Activated CD4-positive, CD25-positive, alpha-beta regulatory T cell treated with anti-CD3 and anti-CD28 coated beads, Interleukin-2, amount 50 U/mL, for 16 hours (primary cell): ENCODE data around the gene NME2.
"Not testable (repeated sequence)": the region's sequence is repeated elsewhere in the genome, so short reads cannot be mapped to it uniquely, and the experiment has no call there.

Experiments
- DNase-seq: peaks from one replicate; pipeline ENCODE4 v3.0.0-alpha.2; 2020; ENCODE audit warnings: low read depth, low spot score

Gene NME2

GRCh38 chr17:51166198-51166986 is at the start of gene NME2:
TSS of gene NME2 (plus strand) at chr17:51166411. CDS start at chr17:51166831, 420 bp downstream.
- DNase-seq: peak; percentile 37

- no peak for DNase-seq
Observed at GRCh38 chr17:51118330-51119195, 47.6 kb upstream of the NME2 start.

GRCh38 chr17:51119415-51120356 is 46.5 kb upstream of the NME2 start:
- peak; percentile 2 for DNase-seq

GRCh38 chr17:51120357-51120738 is 45.9 kb upstream of the NME2 start:
- no peak for DNase-seq

- DNase-seq: peak; percentile 77
Observed at GRCh38 chr17:51120739-51121619, 45.2 kb upstream of the NME2 start, which contains the start of gene SPAG9. TSS of gene SPAG9 (minus strand) at chr17:51120868. CDS start at chr17:51120656, 212 bp downstream.

- DNase-seq: peak; percentile 67
Observed at GRCh38 chr17:51121620-51122472, 44.4 kb upstream of the NME2 start.

- not testable (repeated sequence) for DNase-seq
Observed at GRCh38 chr17:51122473-51123115, 43.6 kb upstream of the NME2 start.

- no peak for DNase-seq
Observed at GRCh38 chr17:51124640-51125503, 41.3 kb upstream of the NME2 start.

GRCh38 chr17:51128076-51128475 is 38.1 kb upstream of the NME2 start:
- no peak for DNase-seq

GRCh38 chr17:51132964-51133319 is 33.3 kb upstream of the NME2 start:
- no peak for DNase-seq

GRCh38 chr17:51133365-51133764 is 32.8 kb upstream of the NME2 start:
- DNase-seq: no peak

GRCh38 chr17:51135956-51136355 is 30.3 kb upstream of the NME2 start:
- DNase-seq: no peak

GRCh38 chr17:51142597-51142996 is 23.6 kb upstream of the NME2 start:
- no peak for DNase-seq

- no peak for DNase-seq
Observed at GRCh38 chr17:51144266-51145022, 21.8 kb upstream of the NME2 start.

GRCh38 chr17:51147650-51148049 is 18.6 kb upstream of the NME2 start:
- no peak for DNase-seq

GRCh38 chr17:51149163-51149562 is 17.0 kb upstream of the NME2 start:
- DNase-seq: no peak

- DNase-seq: no peak
Observed at GRCh38 chr17:51150932-51151331, 15.3 kb upstream of the NME2 start.
